Measurements from ENCODE around the gene SORCS1.

The SORCS1 gene

DNA sequence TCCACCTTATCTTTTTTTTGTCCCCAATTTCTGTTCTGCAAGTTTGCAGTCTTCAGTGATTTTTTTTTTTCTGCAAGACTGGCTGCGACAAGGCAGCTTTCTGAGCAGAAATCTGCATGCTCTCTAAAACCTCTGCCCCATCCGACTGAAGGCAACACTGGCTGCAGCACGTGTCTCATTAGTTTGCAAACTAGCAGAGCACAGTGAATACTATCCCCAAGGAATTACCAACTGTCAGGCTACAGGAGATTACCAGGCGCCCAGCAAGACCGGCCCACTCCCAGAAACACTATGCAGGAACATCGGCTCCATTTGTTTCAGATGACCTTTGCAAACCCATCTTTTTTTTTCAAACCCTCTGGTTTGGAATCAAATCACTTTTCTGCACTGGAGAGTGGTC, 538.8 kb downstream of the SORCS1 start:
- Histone ChIP-seq H3K4me2 (ENCODE audit: low read length) (no peak overlapping the region), H3K4me1 (no peaks in the 10 kb centered on the region), H2AFZ (no peak overlapping the region), H3K36me3 (ENCODE audit: control insufficient read depth, insufficient read depth, low read length) (no peaks in the 10 kb centered on the region), H3K9ac (no peak overlapping the region), H3K27ac (no peak overlapping the region), H3K9me3 (ENCODE audit: control insufficient read depth, low read length) (no peaks in the 10 kb centered on the region), H3K4me3 (ENCODE audit: low read depth, low read length) (no peak overlapping the region), H3K27me3 (ENCODE audit: control insufficient read depth, insufficient read depth, low read length) (no peaks in the 10 kb centered on the region), H3K79me2 (no peaks in the 10 kb centered on the region)
- TF ChIP-seq, protein P1, sequence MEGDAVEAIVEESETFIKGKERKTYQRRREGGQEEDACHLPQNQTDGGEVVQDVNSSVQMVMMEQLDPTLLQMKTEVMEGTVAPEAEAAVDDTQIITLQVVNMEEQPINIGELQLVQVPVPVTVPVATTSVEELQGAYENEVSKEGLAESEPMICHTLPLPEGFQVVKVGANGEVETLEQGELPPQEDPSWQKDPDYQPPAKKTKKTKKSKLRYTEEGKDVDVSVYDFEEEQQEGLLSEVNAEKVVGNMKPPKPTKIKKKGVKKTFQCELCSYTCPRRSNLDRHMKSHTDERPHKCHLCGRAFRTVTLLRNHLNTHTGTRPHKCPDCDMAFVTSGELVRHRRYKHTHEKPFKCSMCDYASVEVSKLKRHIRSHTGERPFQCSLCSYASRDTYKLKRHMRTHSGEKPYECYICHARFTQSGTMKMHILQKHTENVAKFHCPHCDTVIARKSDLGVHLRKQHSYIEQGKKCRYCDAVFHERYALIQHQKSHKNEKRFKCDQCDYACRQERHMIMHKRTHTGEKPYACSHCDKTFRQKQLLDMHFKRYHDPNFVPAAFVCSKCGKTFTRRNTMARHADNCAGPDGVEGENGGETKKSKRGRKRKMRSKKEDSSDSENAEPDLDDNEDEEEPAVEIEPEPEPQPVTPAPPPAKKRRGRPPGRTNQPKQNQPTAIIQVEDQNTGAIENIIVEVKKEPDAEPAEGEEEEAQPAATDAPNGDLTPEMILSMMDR (IDR thresholded peaks at IDR 0.05) = no peak

DNA sequence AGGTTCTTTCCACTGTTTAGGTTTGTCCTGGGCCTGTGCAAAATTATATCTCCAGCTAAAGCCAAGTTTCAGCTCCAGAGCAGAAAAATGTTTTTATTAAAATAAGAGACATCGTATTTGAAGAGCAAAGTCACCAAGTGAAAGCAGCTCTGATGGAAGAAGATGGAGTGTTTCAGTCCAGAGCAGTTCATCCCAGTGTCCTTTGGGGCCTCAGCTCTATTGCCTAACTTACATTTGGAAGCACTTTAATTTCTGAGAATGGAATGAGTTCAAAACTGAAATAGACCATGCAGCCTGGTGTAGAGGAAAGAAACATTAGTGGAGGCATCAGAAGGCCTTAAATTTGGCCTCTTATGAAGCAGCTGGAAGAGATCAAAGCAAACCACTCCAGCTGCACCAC, 545.2 kb downstream of the SORCS1 start:
- Histone ChIP-seq H3K4me2 (ENCODE audit: low read length) (no peak overlapping the region), H3K36me3 (ENCODE audit: control insufficient read depth, insufficient read depth, low read length) (no peaks in the 10 kb centered on the region), H3K9me3 (ENCODE audit: control insufficient read depth, low read length) (no peaks in the 10 kb centered on the region), H3K27ac (no peak overlapping the region), H3K79me2 (no peaks in the 10 kb centered on the region), H2AFZ (no peak overlapping the region), H3K4me3 (ENCODE audit: low read depth, low read length) (no peak overlapping the region), H3K9ac (no peak overlapping the region), H3K27me3 (ENCODE audit: control insufficient read depth, insufficient read depth, low read length) (no peaks in the 10 kb centered on the region), H3K4me1 (no peaks in the 10 kb centered on the region)
- TF ChIP-seq, protein P1 (IDR thresholded peaks at IDR 0.05) = no peak

DNA sequence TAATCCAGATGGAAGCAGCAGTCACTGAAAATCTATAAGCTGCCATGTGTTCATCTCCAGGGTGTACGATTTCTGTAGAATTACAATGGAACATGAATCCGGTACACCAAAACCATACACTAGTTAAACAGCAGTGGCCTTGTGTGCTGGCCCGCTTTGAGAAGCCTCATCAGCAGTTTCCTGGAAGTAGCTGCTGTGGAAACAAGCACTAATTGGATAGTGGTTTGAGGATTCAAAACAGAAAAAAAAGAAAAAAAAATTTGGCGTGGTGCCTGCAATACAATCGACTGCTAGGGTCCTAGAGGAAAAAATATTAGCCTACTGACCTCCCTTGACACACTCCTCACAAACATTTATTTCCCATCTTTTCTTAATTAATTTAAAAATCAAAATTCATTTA, 545.9 kb downstream of the SORCS1 start:
- TF ChIP-seq, protein P1 (IDR thresholded peaks at IDR 0.05) = no peak
- H3K79me2 ChIP-seq = no peaks in the 10 kb centered on the region
- no peak overlapping the region for H3K4me3 ChIP-seq (ENCODE audit: low read depth, low read length)
- H3K27ac ChIP-seq = no peak overlapping the region
- no peaks in the 10 kb centered on the region for H3K9me3 ChIP-seq (ENCODE audit: control insufficient read depth, low read length)
- no peaks in the 10 kb centered on the region for H3K4me1 ChIP-seq
- no peaks in the 10 kb centered on the region for H3K27me3 ChIP-seq (ENCODE audit: control insufficient read depth, insufficient read depth, low read length)
- no peak overlapping the region for H2AFZ ChIP-seq
- H3K4me2 ChIP-seq (ENCODE audit: low read length) = no peak overlapping the region
- H3K9ac ChIP-seq = no peak overlapping the region
- no peaks in the 10 kb centered on the region for H3K36me3 ChIP-seq (ENCODE audit: control insufficient read depth, insufficient read depth, low read length)

DNA sequence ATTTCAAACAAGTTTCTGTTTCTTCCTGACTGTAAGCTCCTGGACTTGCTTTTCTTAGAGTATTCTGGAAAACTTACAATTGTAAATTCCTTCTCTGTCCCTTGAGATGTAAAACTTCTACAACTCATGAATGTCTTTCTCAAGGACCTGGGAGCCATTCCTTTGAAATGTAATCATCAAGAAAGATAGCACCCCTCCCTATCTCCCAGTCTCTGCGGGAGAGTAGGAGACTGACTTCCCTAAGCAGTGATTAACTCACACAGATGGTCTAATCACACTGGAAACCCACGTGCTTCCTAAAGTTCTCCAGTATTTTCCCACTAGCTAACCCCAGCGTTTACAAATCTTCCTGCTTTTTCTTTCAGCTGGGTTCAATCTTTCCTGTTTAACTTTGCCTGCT, 549.4 kb downstream of the SORCS1 start:
- Histone ChIP-seq H3K79me2 (no peaks in the 10 kb centered on the region), H3K4me1 (no peaks in the 10 kb centered on the region), H3K27me3 (ENCODE audit: control insufficient read depth, insufficient read depth, low read length) (no peaks in the 10 kb centered on the region), H3K27ac (no peak overlapping the region), H3K36me3 (ENCODE audit: control insufficient read depth, insufficient read depth, low read length) (no peaks in the 10 kb centered on the region), H3K4me2 (ENCODE audit: low read length) (no peak overlapping the region), H3K9me3 (ENCODE audit: control insufficient read depth, low read length) (no peaks in the 10 kb centered on the region), H3K4me3 (ENCODE audit: low read depth, low read length) (no peak overlapping the region), H3K9ac (no peak overlapping the region), H2AFZ (no peak overlapping the region)
- TF ChIP-seq, protein P1 (IDR thresholded peaks at IDR 0.05) = no peak

DNA sequence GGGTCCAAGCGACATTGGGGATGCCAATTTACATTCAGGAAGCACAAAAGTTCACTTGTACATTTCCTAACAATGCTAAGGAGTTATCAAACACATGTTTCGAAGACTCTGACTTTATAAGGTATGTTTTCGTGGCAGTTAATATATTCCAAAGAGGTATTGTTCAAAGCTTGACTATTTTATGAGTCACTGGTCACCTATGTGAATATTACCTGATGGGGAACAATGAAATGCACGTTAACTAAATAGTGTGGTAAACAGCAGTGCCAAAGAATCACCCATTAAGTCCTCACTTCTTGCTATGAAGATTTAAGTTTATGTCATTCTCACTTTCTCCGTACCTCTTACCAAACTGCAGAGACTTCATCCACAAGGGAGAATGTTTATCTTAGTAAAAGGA, 550.2 kb downstream of the SORCS1 start:
- Histone ChIP-seq H3K36me3 (ENCODE audit: control insufficient read depth, insufficient read depth, low read length) (no peaks in the 10 kb centered on the region), H3K9me3 (ENCODE audit: control insufficient read depth, low read length) (no peaks in the 10 kb centered on the region), H3K4me1 (no peaks in the 10 kb centered on the region), H3K4me3 (ENCODE audit: low read depth, low read length) (no peak overlapping the region), H3K9ac (no peak overlapping the region), H3K4me2 (ENCODE audit: low read length) (no peak overlapping the region), H2AFZ (no peak overlapping the region), H3K27me3 (ENCODE audit: control insufficient read depth, insufficient read depth, low read length) (no peaks in the 10 kb centered on the region), H3K79me2 (no peaks in the 10 kb centered on the region), H3K27ac (no peak overlapping the region)
- TF ChIP-seq, protein P1 (IDR thresholded peaks at IDR 0.05) = no peak
